Retinal pigment epithelial cell (primary cell): ENCODE results near the gene ITGA3.
A peak's percentile ranks its signal among the peaks of the same experiment; 100 is the strongest.

Experiments
- DNase-seq: peaks from one replicate; pipeline ENCODE4 v3.0.0-alpha.2; 2010; ENCODE audit warnings: low read depth
- H3K4me3 ChIP-seq: 2 replicates; pipeline ENCODE4 v1.5.1; 2011; ENCODE audit warnings: mild to moderate bottlenecking, low read length, control low read depth, moderate library complexity
- CTCF ChIP-seq: conservative IDR thresholded peaks from 2 replicates; pipeline ENCODE4 v1.5.1; 2011; ENCODE audit warnings: low read depth, low read length, control low read depth, inconsistent platforms

ITGA3 gene

GRCh38 chr17:50052241-50052796 lies 3.6 kb upstream of the ITGA3 start:
- DNase-seq: no peak
- no peak overlapping the region for H3K4me3 ChIP-seq
- TF ChIP-seq CTCF: no peak

DNA sequence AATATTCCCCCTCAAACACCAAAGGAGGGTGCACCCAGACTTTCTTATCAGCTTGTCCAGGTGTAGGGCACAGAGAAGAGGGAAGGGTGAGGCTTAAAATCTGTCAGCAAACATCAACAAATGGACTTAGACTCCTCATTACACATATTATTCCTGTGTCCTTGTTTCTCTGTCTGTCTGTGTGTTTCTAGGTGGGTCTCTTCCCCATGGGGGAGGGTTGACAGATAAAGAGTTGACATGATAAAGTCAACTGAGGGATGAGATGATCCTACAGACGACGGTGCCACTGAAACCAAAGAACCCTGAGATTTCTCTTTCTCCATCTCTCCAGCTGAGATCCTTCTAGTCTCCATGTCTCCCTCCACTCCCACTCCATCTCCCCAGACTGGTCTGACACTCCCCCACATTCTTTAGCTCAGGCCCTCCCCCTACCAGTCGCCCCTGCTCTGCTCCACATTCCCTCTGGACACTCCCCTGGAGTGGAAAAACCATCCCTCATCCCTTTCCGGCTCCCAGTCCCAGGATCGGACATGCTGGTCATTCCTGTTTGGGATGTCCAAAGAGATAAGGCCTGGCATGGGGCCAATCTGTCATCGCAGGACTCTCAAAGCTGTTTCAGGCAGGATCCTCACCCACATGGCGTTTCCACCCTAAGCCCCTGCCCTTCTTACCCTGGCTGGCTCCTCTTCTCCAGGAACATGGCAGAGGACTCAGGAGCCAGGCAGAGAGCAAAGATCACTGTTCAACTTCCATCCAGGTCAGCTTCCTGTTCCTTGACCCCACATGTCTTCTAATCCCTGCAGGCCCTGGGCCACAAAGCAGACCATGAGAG lies 2.9 kb upstream of the ITGA3 start:
- no peak for DNase-seq
- TF ChIP-seq CTCF: no peak
- no peak overlapping the region for H3K4me3 ChIP-seq

GRCh38 chr17:50053654-50053960 lies 2.3 kb upstream of the ITGA3 start:
- no peak for TF ChIP-seq CTCF
- H3K4me3 ChIP-seq: no peak overlapping the region

DNA sequence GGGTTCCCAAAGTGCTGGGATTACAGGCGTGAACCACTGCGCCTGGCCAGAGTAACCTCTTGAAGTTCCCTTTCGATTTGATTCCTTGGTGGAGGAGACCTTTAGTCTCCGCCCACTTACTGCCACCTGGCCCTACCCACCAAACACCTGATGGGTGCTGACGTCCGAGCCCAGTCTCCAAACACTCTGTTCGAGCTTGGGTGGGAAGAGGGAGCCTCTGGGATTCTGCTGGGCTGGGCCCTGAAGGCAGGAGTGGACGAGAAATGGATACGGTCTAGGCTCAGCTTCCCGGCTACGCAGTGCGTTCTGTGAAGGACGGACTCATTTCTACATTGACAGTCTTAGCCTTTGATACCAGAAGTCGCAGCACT lies 870 bp upstream of the ITGA3 start:
- TF ChIP-seq CTCF: no peak
- no peak for DNase-seq
- peak overlapping the region; percentile 94 for H3K4me3 ChIP-seq

More at GRCh38 chr17:50053654-50053960, 2.3 kb upstream of the ITGA3 start:
- no peak for DNase-seq

- DNase-seq: no peak
- TF ChIP-seq CTCF: peak; percentile 52
- H3K4me3 ChIP-seq: peak overlapping the region; percentile 94
These were observed 479 bp downstream of the ITGA3 start for GRCh38 chr17:50056217-50056960.

DNA sequence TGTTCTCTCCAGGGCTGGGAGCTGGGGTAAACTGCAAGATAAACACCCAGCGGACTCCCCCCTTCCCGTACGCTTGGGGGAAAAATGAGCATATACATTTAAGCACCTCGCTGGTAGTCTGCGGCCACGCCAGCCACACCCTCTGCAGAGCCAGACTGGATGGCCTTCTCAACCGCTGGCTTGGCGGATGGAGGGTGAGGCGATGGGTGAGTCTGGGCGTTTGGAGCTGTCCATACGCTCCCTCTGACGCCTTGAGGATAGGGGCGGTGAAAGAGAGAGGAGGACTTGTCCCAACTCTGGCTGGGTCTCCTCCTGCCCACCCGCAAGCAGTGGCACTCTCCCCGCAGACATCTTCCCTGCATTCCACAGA lies 1.0 kb downstream of the ITGA3 start:
- no peak for TF ChIP-seq CTCF
- peak overlapping the region; percentile 94 for H3K4me3 ChIP-seq
- DNase-seq: no peak
